NCI-H2081 (cell line): Measurements from ENCODE around the gene CXCL11.
"Not testable (repeated sequence)": the region's sequence is repeated elsewhere in the genome, so short reads cannot be mapped to it uniquely, and the experiment has no call there.

Source experiments
- DNase-seq, 2 experiments: peaks; one replicate each; lab custom pipeline; 2025; lab: John Stamatoyannopoulos, UW

CXCL11 gene

DNA sequence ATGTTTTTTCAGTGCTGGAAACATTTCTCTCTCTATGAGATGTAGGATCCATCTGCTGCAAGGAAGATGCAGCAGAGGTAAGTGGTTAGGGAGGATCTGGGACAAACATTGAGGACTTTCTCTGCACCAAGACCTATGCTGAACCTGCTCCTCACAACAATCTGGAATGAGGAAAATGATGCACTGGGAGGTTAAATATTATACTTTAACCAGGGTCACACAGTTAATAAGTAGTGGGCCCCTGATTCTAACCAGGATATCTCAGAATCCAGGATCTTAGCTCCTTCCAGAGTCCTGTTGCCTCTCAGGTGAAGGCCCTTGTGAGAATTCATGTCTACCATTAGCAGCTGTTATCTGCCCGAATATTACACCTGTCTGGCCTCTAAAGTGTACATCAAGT is 35.6 kb downstream of the CXCL11 start:
- DNase-seq: no peak

GRCh38 chr4:75998525-75999147 is 37.2 kb downstream of the CXCL11 start:
- DNase-seq: not testable (repeated sequence)

GRCh38 chr4:75997946-75998345 is 37.9 kb downstream of the CXCL11 start:
- no peak for DNase-seq

- DNase-seq: no peak
Observed at GRCh38 chr4:75997081-75997480, 38.8 kb downstream of the CXCL11 start.

- DNase-seq: peak; percentile 31 to 39
Observed at GRCh38 chr4:75995727-75996126, 40.1 kb downstream of the CXCL11 start.

DNA sequence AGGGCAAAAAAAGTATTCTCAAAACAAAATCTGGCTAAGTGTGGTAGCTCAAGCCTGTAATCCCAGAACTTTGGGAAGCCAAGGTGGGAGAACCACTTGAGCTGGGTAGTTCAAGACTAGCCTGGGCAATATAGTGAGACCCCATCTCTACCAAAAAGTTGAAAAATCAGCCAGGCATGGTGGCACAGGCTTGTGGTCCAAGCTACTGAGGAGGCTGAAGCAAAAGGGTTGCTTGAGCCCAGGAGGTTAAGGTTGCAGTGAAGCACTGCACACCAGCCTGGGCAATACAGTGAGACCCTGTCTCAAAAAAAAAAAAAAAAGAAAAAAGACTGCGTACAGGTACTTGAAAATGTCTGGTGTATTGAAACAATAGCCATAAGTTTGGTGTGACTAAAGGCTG is 43.4 kb downstream of the CXCL11 start:
- DNase-seq: no peak

DNA sequence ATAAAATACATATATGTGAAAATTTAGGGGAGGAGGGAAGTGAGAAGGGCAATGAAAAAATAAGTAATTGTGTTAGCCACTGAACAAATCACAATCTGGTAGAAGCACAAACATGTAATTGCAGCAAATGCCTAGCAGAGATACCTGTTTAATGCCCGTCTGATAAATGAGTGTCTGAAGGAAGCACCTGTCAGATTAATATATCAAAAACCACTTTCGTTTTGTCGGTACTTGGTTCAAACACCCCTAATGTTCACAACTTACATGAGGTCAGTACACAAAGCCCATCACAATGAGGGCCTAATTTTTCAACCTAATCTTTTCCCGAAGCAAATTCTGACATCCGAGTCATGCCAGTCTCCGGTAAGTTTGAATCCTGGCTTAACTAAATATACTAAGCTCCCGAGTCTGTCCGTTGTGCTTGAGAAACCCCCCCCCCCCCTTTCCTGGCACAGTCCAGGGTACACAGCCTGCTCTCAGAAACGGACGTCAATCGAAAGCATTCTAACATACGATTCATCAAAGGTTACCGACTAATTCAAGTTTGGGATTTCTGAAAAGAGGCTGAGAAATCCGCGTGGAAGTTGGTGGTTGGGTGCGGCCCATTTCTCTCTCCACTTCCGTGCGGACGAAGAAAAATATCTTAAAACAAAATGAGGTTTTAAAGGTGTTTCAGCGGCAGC is 45.9 kb downstream of the CXCL11 start:
- DNase-seq: no peak

GRCh38 chr4:75985116-75985515 is 50.8 kb downstream of the CXCL11 start:
- DNase-seq: no peak
